T47D (cell line): ENCODE data around the gene MYH9.
"Not testable (repeated sequence)": the region's sequence is repeated elsewhere in the genome, so short reads cannot be mapped to it uniquely, and the experiment has no call there.

ENCODE experiments used
- DNase-seq, 2 experiments: peaks; one replicate each; pipeline versions ENCODE4 v3.0.0 to v3.0.0-alpha.2; 2011 to 2012; ENCODE audit warnings: low read depth in 1 of 2, low spot score in 1 of 2
- JUND ChIP-seq: IDR thresholded peaks from 2 replicates; pipeline ENCODE4 v1.6.1; 2012; ENCODE audit warnings: low read depth
- in situ Hi-C: cut with HindIII; loops from 2 replicates; pipeline ENCODE4 v1.10.0; 2016; ENCODE audit warnings: low sequenced_read_pairs, low pct_unique_long_range_greater_than_20kb

Gene MYH9

GRCh38 chr22:36409056-36409455 lies 21.3 kb upstream of the MYH9 start:
- no peak for TF ChIP-seq JUND
- in situ Hi-C loops = no loop called here
- no peak for DNase-seq

- in situ Hi-C loops = no loop called here
- TF ChIP-seq JUND = no peak
- DNase-seq = no peak
These were observed 19.0 kb upstream of the MYH9 start for GRCh38 chr22:36406721-36407120.

GRCh38 chr22:36405671-36406538 lies 18.1 kb upstream of the MYH9 start:
- DNase-seq = no peak
- no peak for TF ChIP-seq JUND
- in situ Hi-C loops = no loop called here

- no peak for TF ChIP-seq JUND
- in situ Hi-C loops = no loop called here
- DNase-seq = no peak
These were observed 17.5 kb upstream of the MYH9 start for GRCh38 chr22:36405221-36405661.

- DNase-seq = no peak
- in situ Hi-C loops = no loop called here
- TF ChIP-seq JUND = no peak
These were observed 16.7 kb upstream of the MYH9 start for GRCh38 chr22:36404446-36404845.

- in situ Hi-C loops = no loop called here
- TF ChIP-seq JUND = no peak
- no peak for DNase-seq
These were observed 11.7 kb upstream of the MYH9 start for GRCh38 chr22:36399472-36399778.

GRCh38 chr22:36398601-36399471 lies 11.1 kb upstream of the MYH9 start:
- no peak for DNase-seq
- in situ Hi-C loops = no loop called here
- no peak for TF ChIP-seq JUND

GRCh38 chr22:36397131-36398093 lies 9.6 kb upstream of the MYH9 start:
- TF ChIP-seq JUND = no peak
- DNase-seq = no peak
- in situ Hi-C loops = no loop called here

GRCh38 chr22:36395915-36396314 lies 8.1 kb upstream of the MYH9 start:
- in situ Hi-C loops = no loop called here
- no peak for TF ChIP-seq JUND
- DNase-seq = no peak

- TF ChIP-seq JUND = no peak
- in situ Hi-C loops = no loop called here
- DNase-seq = peak; percentile 39 to 79
These were observed 7.5 kb upstream of the MYH9 start for GRCh38 chr22:36395055-36395849.

- no peak for TF ChIP-seq JUND
- DNase-seq = no peak
- in situ Hi-C loops = no loop called here
These were observed 3.9 kb upstream of the MYH9 start for GRCh38 chr22:36391638-36392037.

- in situ Hi-C loops, DNase-seq: not testable (repeated sequence)
These were observed 1.4 kb upstream of the MYH9 start for GRCh38 chr22:36389122-36389521.
